ENCODE data around the gene CAVIN2.

The CAVIN2 gene

GRCh38 chr2:191824398-191824797 lies 22.5 kb downstream of the CAVIN2 start:
- TF ChIP-seq CTCF (conservative IDR thresholded peaks at IDR 0.05), result no peak
- H3K27ac ChIP-seq, result no peak overlapping the region

- no peak overlapping the region for H3K27ac ChIP-seq
- no peak for TF ChIP-seq CTCF (conservative IDR thresholded peaks at IDR 0.05)
These were observed 25.8 kb downstream of the CAVIN2 start for GRCh38 chr2:191821078-191821477.

- TF ChIP-seq CTCF (conservative IDR thresholded peaks at IDR 0.05), result no peak
These were observed 28.1 kb downstream of the CAVIN2 start for GRCh38 chr2:191818725-191819350.

GRCh38 chr2:191818133-191818532 lies 28.8 kb downstream of the CAVIN2 start:
- H3K27ac ChIP-seq, result no peak overlapping the region
- TF ChIP-seq CTCF (conservative IDR thresholded peaks at IDR 0.05), result no peak

More at GRCh38 chr2:191818725-191819350, 28.1 kb downstream of the CAVIN2 start:
- H3K27ac ChIP-seq, result no peak overlapping the region

- no peak overlapping the region for H3K27ac ChIP-seq
- TF ChIP-seq CTCF (conservative IDR thresholded peaks at IDR 0.05), result no peak
These were observed 31.9 kb downstream of the CAVIN2 start for GRCh38 chr2:191815010-191815409.

GRCh38 chr2:191813943-191814342 lies 32.9 kb downstream of the CAVIN2 start:
- H3K27ac ChIP-seq, result no peak overlapping the region
- TF ChIP-seq CTCF (conservative IDR thresholded peaks at IDR 0.05), result no peak

GRCh38 chr2:191811807-191812602 lies 34.9 kb downstream of the CAVIN2 start:
- peak overlapping the region; percentile 55 for H3K27ac ChIP-seq
- TF ChIP-seq CTCF (conservative IDR thresholded peaks at IDR 0.05), result peak; percentile 84
